HL-60 (cell line): ENCODE data around the gene EPHA4.

Source experiments
- DNase-seq, 2 experiments: peaks; one replicate each; pipeline ENCODE4 v3.0.0-alpha.2; 2010 to 2020; ENCODE audit warnings: low read depth in 1 of 2, low spot score in 1 of 2
- H3K27ac ChIP-seq: fragments of 250-450 bp; sonication (Bioruptor Pico); replicated peaks from 2 replicates; pipeline ENCODE4 v1.5.1; 2020; ENCODE audit warnings: mild to moderate bottlenecking, moderate library complexity
- H3K27me3 ChIP-seq: fragments of 250-450 bp; sonication (Bioruptor Pico); 2 replicates; pipeline ENCODE4 v1.5.1; 2021; ENCODE audit warnings: mild to moderate bottlenecking, moderate library complexity; ENCODE audit not compliant: insufficient read depth, poor library complexity, severe bottlenecking
- H3K4me3 ChIP-seq: replicated peaks from 2 replicates; pipeline ENCODE4 v1.5.1; 2011; ENCODE audit warnings: mild to moderate bottlenecking, control low read depth, low read length; ENCODE audit not compliant: insufficient read depth
- GABPA ChIP-seq: IDR thresholded peaks from 2 replicates; pipeline ENCODE4 v1.6.1; 2012; ENCODE audit warnings: low read depth
- POLR2AphosphoS5 ChIP-seq: IDR thresholded peaks from 2 replicates; pipeline ENCODE4 v1.6.1; 2012; ENCODE audit warnings: low read depth
- SPI1 ChIP-seq: IDR thresholded peaks from 2 replicates; pipeline ENCODE4 v1.6.1; 2012; ENCODE audit warnings: low read depth, mild to moderate bottlenecking, borderline replicate concordance
- TF ChIP-seq, protein P1 (sequence below): IDR thresholded peaks from one replicate; pipeline ENCODE4 v1.5.1; 2011; ENCODE audit warnings: low read length, control low read depth, inconsistent platforms; ENCODE audit not compliant: insufficient read depth
- TF ChIP-seq, protein P2 (sequence below): IDR thresholded peaks from 2 replicates; pipeline ENCODE4 v1.6.1; 2012; ENCODE audit warnings: low read depth; ENCODE audit not compliant: insufficient replicate concordance

EPHA4 gene

GRCh38 chr2:221569871-221570270 lies 2.2 kb downstream of the EPHA4 start:
- H3K27ac ChIP-seq: no peak overlapping the region
- TF ChIP-seq SPI1: no peak
- TF ChIP-seq POLR2AphosphoS5: no peak
- TF ChIP-seq GABPA: no peak
- TF ChIP-seq, protein P1, sequence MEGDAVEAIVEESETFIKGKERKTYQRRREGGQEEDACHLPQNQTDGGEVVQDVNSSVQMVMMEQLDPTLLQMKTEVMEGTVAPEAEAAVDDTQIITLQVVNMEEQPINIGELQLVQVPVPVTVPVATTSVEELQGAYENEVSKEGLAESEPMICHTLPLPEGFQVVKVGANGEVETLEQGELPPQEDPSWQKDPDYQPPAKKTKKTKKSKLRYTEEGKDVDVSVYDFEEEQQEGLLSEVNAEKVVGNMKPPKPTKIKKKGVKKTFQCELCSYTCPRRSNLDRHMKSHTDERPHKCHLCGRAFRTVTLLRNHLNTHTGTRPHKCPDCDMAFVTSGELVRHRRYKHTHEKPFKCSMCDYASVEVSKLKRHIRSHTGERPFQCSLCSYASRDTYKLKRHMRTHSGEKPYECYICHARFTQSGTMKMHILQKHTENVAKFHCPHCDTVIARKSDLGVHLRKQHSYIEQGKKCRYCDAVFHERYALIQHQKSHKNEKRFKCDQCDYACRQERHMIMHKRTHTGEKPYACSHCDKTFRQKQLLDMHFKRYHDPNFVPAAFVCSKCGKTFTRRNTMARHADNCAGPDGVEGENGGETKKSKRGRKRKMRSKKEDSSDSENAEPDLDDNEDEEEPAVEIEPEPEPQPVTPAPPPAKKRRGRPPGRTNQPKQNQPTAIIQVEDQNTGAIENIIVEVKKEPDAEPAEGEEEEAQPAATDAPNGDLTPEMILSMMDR: no peak
- TF ChIP-seq, protein P2, sequence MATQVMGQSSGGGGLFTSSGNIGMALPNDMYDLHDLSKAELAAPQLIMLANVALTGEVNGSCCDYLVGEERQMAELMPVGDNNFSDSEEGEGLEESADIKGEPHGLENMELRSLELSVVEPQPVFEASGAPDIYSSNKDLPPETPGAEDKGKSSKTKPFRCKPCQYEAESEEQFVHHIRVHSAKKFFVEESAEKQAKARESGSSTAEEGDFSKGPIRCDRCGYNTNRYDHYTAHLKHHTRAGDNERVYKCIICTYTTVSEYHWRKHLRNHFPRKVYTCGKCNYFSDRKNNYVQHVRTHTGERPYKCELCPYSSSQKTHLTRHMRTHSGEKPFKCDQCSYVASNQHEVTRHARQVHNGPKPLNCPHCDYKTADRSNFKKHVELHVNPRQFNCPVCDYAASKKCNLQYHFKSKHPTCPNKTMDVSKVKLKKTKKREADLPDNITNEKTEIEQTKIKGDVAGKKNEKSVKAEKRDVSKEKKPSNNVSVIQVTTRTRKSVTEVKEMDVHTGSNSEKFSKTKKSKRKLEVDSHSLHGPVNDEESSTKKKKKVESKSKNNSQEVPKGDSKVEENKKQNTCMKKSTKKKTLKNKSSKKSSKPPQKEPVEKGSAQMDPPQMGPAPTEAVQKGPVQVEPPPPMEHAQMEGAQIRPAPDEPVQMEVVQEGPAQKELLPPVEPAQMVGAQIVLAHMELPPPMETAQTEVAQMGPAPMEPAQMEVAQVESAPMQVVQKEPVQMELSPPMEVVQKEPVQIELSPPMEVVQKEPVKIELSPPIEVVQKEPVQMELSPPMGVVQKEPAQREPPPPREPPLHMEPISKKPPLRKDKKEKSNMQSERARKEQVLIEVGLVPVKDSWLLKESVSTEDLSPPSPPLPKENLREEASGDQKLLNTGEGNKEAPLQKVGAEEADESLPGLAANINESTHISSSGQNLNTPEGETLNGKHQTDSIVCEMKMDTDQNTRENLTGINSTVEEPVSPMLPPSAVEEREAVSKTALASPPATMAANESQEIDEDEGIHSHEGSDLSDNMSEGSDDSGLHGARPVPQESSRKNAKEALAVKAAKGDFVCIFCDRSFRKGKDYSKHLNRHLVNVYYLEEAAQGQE: no peak
- DNase-seq: no peak
- peaks cover 56% of the 10 kb centered on the region for H3K27me3 ChIP-seq
- H3K4me3 ChIP-seq: no peak overlapping the region

DNA sequence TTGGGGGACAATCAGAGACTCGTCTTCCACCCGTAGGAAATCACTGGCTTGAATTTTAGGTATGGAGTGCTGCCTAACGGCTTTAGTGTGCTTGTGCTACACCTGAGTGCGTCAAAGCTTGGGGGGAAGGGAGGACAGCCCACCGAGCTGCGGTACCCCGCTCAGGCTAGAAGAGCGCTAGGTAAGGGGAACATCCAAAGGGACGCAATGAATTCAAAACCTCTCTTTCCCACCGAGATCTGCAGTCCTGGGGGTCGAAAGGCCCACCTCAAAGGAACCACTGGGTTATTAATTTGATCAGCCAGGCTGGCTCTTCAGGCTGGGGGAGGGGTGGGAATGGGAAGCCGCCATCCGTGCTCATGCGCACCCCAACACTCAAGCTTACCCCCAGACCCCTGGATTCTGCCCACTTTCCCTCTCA lies 2.7 kb downstream of the EPHA4 start:
- Histone ChIP-seq H3K27ac (no peak overlapping the region), H3K4me3 (no peak overlapping the region), H3K27me3 (peaks cover 54% of the 10 kb centered on the region)
- no peak for DNase-seq
- no peak for TF ChIP-seq POLR2AphosphoS5
- TF ChIP-seq GABPA: no peak
- no peak for TF ChIP-seq SPI1
- TF ChIP-seq, protein P1: no peak
- TF ChIP-seq, protein P2: no peak

- no peak overlapping the region for H3K4me3 ChIP-seq
- TF ChIP-seq SPI1 (no peak), POLR2AphosphoS5 (no peak), GABPA (no peak)
- TF ChIP-seq, protein P2: no peak
- TF ChIP-seq, protein P1: no peak
- H3K27me3 ChIP-seq: peaks cover 44% of the 10 kb centered on the region
- DNase-seq: no peak
- H3K27ac ChIP-seq: no peak overlapping the region
These were observed 3.8 kb downstream of the EPHA4 start for GRCh38 chr2:221568299-221568698.
